Measurements from ENCODE around the gene EGR2.

Gene EGR2

GRCh38 chr10:62816331-62817120 is at the start of gene EGR2:
TSS of gene EGR2 (minus strand) at chr10:62816366. CDS start at chr10:62816029, 337 bp downstream.
- DNase-seq (ENCODE audit: low spot score) = peak; percentile 96

- no peak for DNase-seq (ENCODE audit: low spot score)
Observed at GRCh38 chr10:62862447-62862846, 46.3 kb upstream of the EGR2 start.

GRCh38 chr10:62861507-62861906 is 45.3 kb upstream of the EGR2 start:
- DNase-seq (ENCODE audit: low spot score) = no peak

GRCh38 chr10:62860946-62861345 is 44.8 kb upstream of the EGR2 start:
- DNase-seq (ENCODE audit: low spot score) = no peak

- DNase-seq (ENCODE audit: low spot score) = peak; percentile 27
Observed at GRCh38 chr10:62858364-62858763, 42.2 kb upstream of the EGR2 start.

GRCh38 chr10:62856021-62856420 is 39.9 kb upstream of the EGR2 start:
- no peak for DNase-seq (ENCODE audit: low spot score)

GRCh38 chr10:62853710-62854109 is 37.5 kb upstream of the EGR2 start:
- no peak for DNase-seq (ENCODE audit: low spot score)

- DNase-seq (ENCODE audit: low spot score) = no peak
Observed at GRCh38 chr10:62852961-62853702, 37.0 kb upstream of the EGR2 start.

GRCh38 chr10:62851442-62851841 is 35.3 kb upstream of the EGR2 start:
- DNase-seq (ENCODE audit: low spot score) = no peak

- DNase-seq (ENCODE audit: low spot score) = no peak
Observed at GRCh38 chr10:62850646-62851045, 34.5 kb upstream of the EGR2 start.

GRCh38 chr10:62847433-62847832 is 31.3 kb upstream of the EGR2 start:
- DNase-seq (ENCODE audit: low spot score) = no peak

GRCh38 chr10:62844280-62845011 is 28.3 kb upstream of the EGR2 start:
- DNase-seq (ENCODE audit: low spot score) = no peak

GRCh38 chr10:62843600-62843999 is 27.4 kb upstream of the EGR2 start:
- no peak for DNase-seq (ENCODE audit: low spot score)

GRCh38 chr10:62842983-62843382 is 26.8 kb upstream of the EGR2 start:
- DNase-seq (ENCODE audit: low spot score) = no peak

GRCh38 chr10:62839590-62839989 is 23.4 kb upstream of the EGR2 start:
- DNase-seq (ENCODE audit: low spot score) = no peak

- peak; percentile 73 for DNase-seq (ENCODE audit: low spot score)
Observed at GRCh38 chr10:62831346-62831745, 15.2 kb upstream of the EGR2 start.

- DNase-seq (ENCODE audit: low spot score) = no peak
Observed at GRCh38 chr10:62830679-62831078, 14.5 kb upstream of the EGR2 start.

GRCh38 chr10:62829622-62830021 is 13.5 kb upstream of the EGR2 start:
- DNase-seq (ENCODE audit: low spot score) = no peak

- DNase-seq (ENCODE audit: low spot score) = no peak
Observed at GRCh38 chr10:62826273-62826672, 10.1 kb upstream of the EGR2 start.

GRCh38 chr10:62820586-62820985 is 4.4 kb upstream of the EGR2 start:
- no peak for DNase-seq (ENCODE audit: low spot score)

- DNase-seq (ENCODE audit: low spot score) = no peak
Observed at GRCh38 chr10:62819141-62819920, 3.2 kb upstream of the EGR2 start.

GRCh38 chr10:62818426-62819011 is 2.4 kb upstream of the EGR2 start:
- peak; percentile 36 for DNase-seq (ENCODE audit: low spot score)

Data from AG20443 (cell line).